Ectodermal cell (in vitro differentiated cells): Measurements from ENCODE around the gene ZNF618.

Experiments used
- H3K27ac ChIP-seq: 2 replicates; pipeline ENCODE4 v1.7.0; 2013; ENCODE audit warnings: mild to moderate bottlenecking, low read depth, low read length; ENCODE audit not compliant: insufficient read depth, poor library complexity, severe bottlenecking
- H3K27me3 ChIP-seq: 2 replicates; pipeline ENCODE4 v1.7.0; 2013; ENCODE audit warnings: mild to moderate bottlenecking, low read length; ENCODE audit not compliant: insufficient read depth, control insufficient read depth, poor library complexity, severe bottlenecking
- H3K36me3 ChIP-seq: one replicate; pipeline ENCODE4 v1.7.0; 2013; ENCODE audit warnings: low read length; ENCODE audit not compliant: control insufficient read depth, insufficient read depth
- H3K4me1 ChIP-seq: one replicate; pipeline ENCODE4 v1.7.0; 2013; ENCODE audit warnings: low read length; ENCODE audit not compliant: control insufficient read depth, insufficient read depth
- H3K4me3 ChIP-seq: 2 replicates; pipeline ENCODE4 v1.7.0; 2013; ENCODE audit warnings: low read depth, low read length, control low read depth; ENCODE audit not compliant: insufficient read depth
- H3K9me3 ChIP-seq: 2 replicates; pipeline ENCODE4 v1.7.0; 2013; ENCODE audit warnings: mild to moderate bottlenecking, low read length, moderate library complexity; ENCODE audit not compliant: control insufficient read depth
- WGBS, 2 experiments: methylation state at CpG; one replicate each; pipeline ENCODE4 v1.1.7; 2013; ENCODE audit warnings: missing lambda C conversion rate in 2 of 2; 5-methylcytosine and 5-hydroxymethylcytosine counted together

ZNF618 gene

GRCh38 chr9:114054191-114054690 lies 178.1 kb downstream of the ZNF618 start:
- Histone ChIP-seq H3K4me1 (peaks cover 14% of the 10 kb centered on the region), H3K27me3 (no peaks in the 10 kb centered on the region), H3K4me3 (no peak overlapping the region), H3K9me3 (no peaks in the 10 kb centered on the region), H3K27ac (no peak overlapping the region), H3K36me3 (peaks cover 23% of the 10 kb centered on the region)
- 84% methylated on average over 10 of the region's 10 CpGs for WGBS, 2 experiments

GRCh38 chr9:114055061-114055460 lies 179.0 kb downstream of the ZNF618 start:
- Histone ChIP-seq H3K27me3 (no peaks in the 10 kb centered on the region), H3K27ac (no peak overlapping the region), H3K4me3 (no peak overlapping the region), H3K4me1 (peaks cover 22% of the 10 kb centered on the region), H3K36me3 (peaks cover 17% of the 10 kb centered on the region), H3K9me3 (no peaks in the 10 kb centered on the region)
- 95% methylated on average over 18 of the region's 18 CpGs for WGBS, 2 experiments

GRCh38 chr9:114055894-114056293 lies 179.8 kb downstream of the ZNF618 start:
- H3K36me3 ChIP-seq: peaks cover 10% of the 10 kb centered on the region
- peaks cover 22% of the 10 kb centered on the region for H3K4me1 ChIP-seq
- 86 to 92% methylated on average over 7 of the region's 7 CpGs for WGBS, 2 experiments
- no peaks in the 10 kb centered on the region for H3K9me3 ChIP-seq
- no peak overlapping the region for H3K27ac ChIP-seq
- H3K27me3 ChIP-seq: no peaks in the 10 kb centered on the region
- H3K4me3 ChIP-seq: no peak overlapping the region

- 92 to 96% methylated on average over 5 of the region's 5 CpGs for WGBS, 2 experiments
- H3K27ac ChIP-seq: no peak overlapping the region
These were observed 180.4 kb downstream of the ZNF618 start for GRCh38 chr9:114056527-114056926.

GRCh38 chr9:114057161-114057885 lies 181.2 kb downstream of the ZNF618 start:
- Histone ChIP-seq H3K36me3 (no peaks in the 10 kb centered on the region), H3K27me3 (no peaks in the 10 kb centered on the region), H3K27ac (no peak overlapping the region), H3K4me1 (peaks cover 22% of the 10 kb centered on the region), H3K9me3 (no peaks in the 10 kb centered on the region), H3K4me3 (no peak overlapping the region)
- WGBS, 2 experiments: 82% methylated on average over 7 of the region's 7 CpGs

More at GRCh38 chr9:114056527-114056926, 180.4 kb downstream of the ZNF618 start:
- Histone ChIP-seq H3K27me3 (no peaks in the 10 kb centered on the region), H3K4me3 (no peak overlapping the region), H3K36me3 (peaks cover 3% of the 10 kb centered on the region), H3K9me3 (no peaks in the 10 kb centered on the region), H3K4me1 (peaks cover 22% of the 10 kb centered on the region)

GRCh38 chr9:114058688-114059046 lies 182.6 kb downstream of the ZNF618 start:
- Histone ChIP-seq H3K27me3 (no peaks in the 10 kb centered on the region), H3K4me1 (peaks cover 22% of the 10 kb centered on the region), H3K27ac (no peak overlapping the region), H3K4me3 (no peak overlapping the region), H3K36me3 (no peaks in the 10 kb centered on the region), H3K9me3 (no peaks in the 10 kb centered on the region)
- WGBS, 2 experiments: 92 to 97% methylated on average over 4 of the region's 4 CpGs

GRCh38 chr9:114059047-114059803 lies 183.1 kb downstream of the ZNF618 start:
- Histone ChIP-seq H3K9me3 (no peaks in the 10 kb centered on the region), H3K36me3 (no peaks in the 10 kb centered on the region), H3K27me3 (no peaks in the 10 kb centered on the region), H3K4me3 (no peak overlapping the region), H3K4me1 (peaks cover 22% of the 10 kb centered on the region), H3K27ac (peak overlapping the region; percentile 62)
- 86 to 89% methylated on average over 8 of the region's 8 CpGs for WGBS, 2 experiments

- H3K27ac ChIP-seq: no peak overlapping the region
- WGBS, 2 experiments: 92 to 95% methylated on average over 8 of the region's 8 CpGs
- no peaks in the 10 kb centered on the region for H3K9me3 ChIP-seq
- no peak overlapping the region for H3K4me3 ChIP-seq
- peaks cover 22% of the 10 kb centered on the region for H3K4me1 ChIP-seq
- no peaks in the 10 kb centered on the region for H3K27me3 ChIP-seq
- no peaks in the 10 kb centered on the region for H3K36me3 ChIP-seq
These were observed 184.0 kb downstream of the ZNF618 start for GRCh38 chr9:114060070-114060469.

GRCh38 chr9:114060711-114061110 lies 184.6 kb downstream of the ZNF618 start:
- peaks cover 22% of the 10 kb centered on the region for H3K4me1 ChIP-seq
- H3K27me3 ChIP-seq: no peaks in the 10 kb centered on the region
- H3K4me3 ChIP-seq: no peak overlapping the region
- 84 to 86% methylated on average over 9 of the region's 9 CpGs for WGBS, 2 experiments
- no peaks in the 10 kb centered on the region for H3K9me3 ChIP-seq
- no peak overlapping the region for H3K27ac ChIP-seq
- H3K36me3 ChIP-seq: no peaks in the 10 kb centered on the region

DNA sequence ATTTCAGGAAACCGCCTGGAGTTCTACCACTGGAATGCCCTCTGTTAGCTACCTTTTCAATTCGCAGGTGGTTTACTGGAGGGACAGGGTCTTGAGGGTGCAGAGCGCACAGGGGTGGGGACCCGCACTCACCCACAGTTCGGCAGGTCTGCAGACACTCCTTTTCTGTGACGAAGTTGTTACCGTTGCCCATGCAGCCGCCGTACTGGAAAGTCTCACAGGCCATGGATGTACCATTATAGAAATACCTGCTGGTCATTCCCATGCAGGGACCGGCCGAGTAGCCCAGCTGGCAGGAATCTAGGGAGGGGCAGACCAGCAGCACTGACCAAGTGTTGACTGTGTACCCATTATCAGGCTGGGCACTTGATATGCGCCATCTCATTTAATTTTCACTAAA lies 185.2 kb downstream of the ZNF618 start:
- Histone ChIP-seq H3K27ac (no peak overlapping the region), H3K4me3 (no peak overlapping the region), H3K4me1 (peaks cover 22% of the 10 kb centered on the region), H3K9me3 (no peaks in the 10 kb centered on the region), H3K36me3 (no peaks in the 10 kb centered on the region), H3K27me3 (no peaks in the 10 kb centered on the region)
- WGBS, 2 experiments: 95% methylated on average over 12 of the region's 12 CpGs
